Gastrocnemius medialis (tissue), 4 donors: Measurements from ENCODE around the gene NAA16. TPM values are rescaled to one million over a fixed set of nuclear protein-coding genes. Genes with fewer than 3 reads are reported as not detected.

Source experiments
- ATAC-seq, 2 donors: fragments of 150-250 bp; one replicate each; pipeline ENCODE4 v1.9.1; 2016
- DNase-seq, 2 donors: peaks; one replicate each; pipeline ENCODE4 v3.0.0-alpha.2; 2019
- H3K27ac ChIP-seq, 4 donors: fragments of 200-600 bp; sonication (generic); 1 replicate in 1 of 4; 2 replicates in 3 of 4; pipeline ENCODE4 v1.5.1; 2016 to 2018; ENCODE audit warnings: mild to moderate bottlenecking in 2 of 4, moderate library complexity in 1 of 4
- H3K27me3 ChIP-seq, 3 donors: fragments of 200-600 bp; sonication (generic) in 2 of 3; 1 replicate in 1 of 3; 2 replicates in 2 of 3; pipeline versions ENCODE4 v1.5.1 to v1.6.0; 2016 to 2019; ENCODE audit warnings: mild to moderate bottlenecking in 1 of 3, moderate library complexity in 1 of 3
- H3K36me3 ChIP-seq, 2 donors: fragments of 200-600 bp; sonication (generic) in 1 of 2; one replicate each; pipeline ENCODE4 v1.5.1; 2017 to 2018
- H3K4me1 ChIP-seq, 2 donors: fragments of 200-600 bp; sonication (generic) in 1 of 2; one replicate each; pipeline ENCODE4 v1.5.1; 2016 to 2017; ENCODE audit warnings: mild to moderate bottlenecking in 2 of 2
- H3K4me3 ChIP-seq, 4 donors: fragments of 200-600 bp; sonication (generic) in 3 of 4; 1 replicate in 1 of 4; 2 replicates in 3 of 4; pipeline ENCODE4 v1.5.1; 2016 to 2019; ENCODE audit warnings: mild to moderate bottlenecking in 2 of 4
- H3K9me3 ChIP-seq, 3 donors: fragments of 200-600 bp; sonication (generic) in 2 of 3; 1 replicate in 1 of 3; 2 replicates in 2 of 3; pipeline ENCODE4 v1.5.1; 2016 to 2019
- POLR2A ChIP-seq, 2 donors: fragments of 450-650 bp; IDR thresholded peaks; one replicate each; pipeline ENCODE4 v1.6.1; 2017; ENCODE audit warnings: antibody characterized with exemption in 2 of 2, mild to moderate bottlenecking in 2 of 2, moderate library complexity in 2 of 2
- in situ Hi-C, 4 donors: fragments of 200-750 bp; cut with MboI; loops; one replicate each; pipeline versions ENCODE4 v1.15.0 to v1.8.0; 2017; ENCODE audit warnings: low sequenced_read_pairs in 4 of 4
- intact Hi-C: fragments of 100-400 bp; cut with DNase I; formaldehyde crosslinking; loops from one replicate; pipeline ENCODE4 v1.15.1; 2023; ENCODE audit warnings: low total_unique reads
- total RNA-seq, 4 donors: library from RNA; depleted of rRNA; stranded (reverse); fragments of >200 nt; gene quantifications; one replicate each; pipeline versions ENCODE4 v1.1.0 to v1.2.3, GENCODE V29; 2016
- TF ChIP-seq, protein P1 (sequence below), 5 experiments: fragments of 450-650 bp in 3 of 5; fragments of 200-600 bp in 2 of 5; sonication (generic) in 2 of 5; IDR thresholded peaks in 4 of 5; conservative IDR thresholded peaks in 1 of 5; 1 replicate in 4 of 5; 2 replicates in 1 of 5; pipeline ENCODE4 v1.5.1; 2016 to 2019; ENCODE audit warnings: antibody characterized with exemption in 5 of 5, mild to moderate bottlenecking in 3 of 5, moderate library complexity in 3 of 5

NAA16 gene
- total RNA-seq, 4 donors from 2014 or later, result 8.2 to 30.5 (median 11.6) TPM

DNA sequence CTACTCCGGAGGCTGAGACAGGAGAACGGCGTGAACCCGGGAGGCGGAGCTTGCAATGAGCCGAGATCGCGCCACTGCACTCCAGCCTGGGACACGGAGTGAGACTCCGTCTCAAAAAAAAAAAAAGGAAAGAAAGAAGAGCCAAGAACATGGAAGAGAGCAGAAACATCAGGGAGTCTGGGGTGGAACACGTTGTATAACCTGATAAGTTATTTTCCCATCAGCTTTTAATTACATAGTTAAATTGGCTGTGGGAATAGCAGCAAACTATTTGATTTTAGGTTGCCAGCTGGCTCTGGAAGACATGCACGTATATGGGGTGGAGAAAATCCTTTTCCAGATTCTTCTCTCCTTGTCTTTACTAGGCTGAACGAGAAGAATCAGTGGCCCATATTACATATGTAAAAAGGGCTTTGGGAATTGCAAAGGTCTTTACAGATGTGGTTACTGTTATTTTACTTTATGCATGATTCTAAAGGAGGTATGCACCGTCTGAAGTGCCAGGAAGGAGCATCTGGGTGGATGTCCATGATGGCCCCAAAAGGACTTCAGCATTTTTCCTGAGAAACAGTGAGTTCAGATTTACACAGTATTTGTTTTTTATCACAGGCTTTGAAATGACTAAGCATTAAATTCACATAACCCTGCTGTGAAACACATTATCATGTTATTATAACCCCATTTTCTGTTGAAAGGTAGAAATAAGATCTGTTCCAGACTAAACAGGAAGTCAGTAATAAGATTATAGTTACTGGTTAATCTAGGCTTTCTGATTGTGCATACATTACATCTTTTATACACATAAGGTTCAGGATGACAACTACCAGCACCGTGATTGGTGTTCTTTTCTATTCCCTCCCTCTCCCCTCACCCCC, 4.6 kb upstream of the NAA16 start:
- H3K36me3 ChIP-seq, result no peaks in the 10 kb centered on the region
- H3K4me1 ChIP-seq, result no peaks in the 10 kb centered on the region
- DNase-seq (no peak), ATAC-seq (no peak)
- no peaks in the 10 kb centered on the region for H3K9me3 ChIP-seq
- TF ChIP-seq POLR2A (IDR thresholded peaks at IDR 0.05), result no peak
- TF ChIP-seq, protein P1, sequence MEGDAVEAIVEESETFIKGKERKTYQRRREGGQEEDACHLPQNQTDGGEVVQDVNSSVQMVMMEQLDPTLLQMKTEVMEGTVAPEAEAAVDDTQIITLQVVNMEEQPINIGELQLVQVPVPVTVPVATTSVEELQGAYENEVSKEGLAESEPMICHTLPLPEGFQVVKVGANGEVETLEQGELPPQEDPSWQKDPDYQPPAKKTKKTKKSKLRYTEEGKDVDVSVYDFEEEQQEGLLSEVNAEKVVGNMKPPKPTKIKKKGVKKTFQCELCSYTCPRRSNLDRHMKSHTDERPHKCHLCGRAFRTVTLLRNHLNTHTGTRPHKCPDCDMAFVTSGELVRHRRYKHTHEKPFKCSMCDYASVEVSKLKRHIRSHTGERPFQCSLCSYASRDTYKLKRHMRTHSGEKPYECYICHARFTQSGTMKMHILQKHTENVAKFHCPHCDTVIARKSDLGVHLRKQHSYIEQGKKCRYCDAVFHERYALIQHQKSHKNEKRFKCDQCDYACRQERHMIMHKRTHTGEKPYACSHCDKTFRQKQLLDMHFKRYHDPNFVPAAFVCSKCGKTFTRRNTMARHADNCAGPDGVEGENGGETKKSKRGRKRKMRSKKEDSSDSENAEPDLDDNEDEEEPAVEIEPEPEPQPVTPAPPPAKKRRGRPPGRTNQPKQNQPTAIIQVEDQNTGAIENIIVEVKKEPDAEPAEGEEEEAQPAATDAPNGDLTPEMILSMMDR (IDR thresholded peaks at IDR 0.05 in 4 of 5, conservative IDR thresholded peaks at IDR 0.05 in 1 of 5), result no peak
- in situ Hi-C loops, result no loop called here
- intact Hi-C loops, result no loop called here
- H3K27me3 ChIP-seq, result no peaks in the 10 kb centered on the region
- H3K4me3 ChIP-seq, result no peak overlapping the region
- H3K27ac ChIP-seq, result no peak overlapping the region

DNA sequence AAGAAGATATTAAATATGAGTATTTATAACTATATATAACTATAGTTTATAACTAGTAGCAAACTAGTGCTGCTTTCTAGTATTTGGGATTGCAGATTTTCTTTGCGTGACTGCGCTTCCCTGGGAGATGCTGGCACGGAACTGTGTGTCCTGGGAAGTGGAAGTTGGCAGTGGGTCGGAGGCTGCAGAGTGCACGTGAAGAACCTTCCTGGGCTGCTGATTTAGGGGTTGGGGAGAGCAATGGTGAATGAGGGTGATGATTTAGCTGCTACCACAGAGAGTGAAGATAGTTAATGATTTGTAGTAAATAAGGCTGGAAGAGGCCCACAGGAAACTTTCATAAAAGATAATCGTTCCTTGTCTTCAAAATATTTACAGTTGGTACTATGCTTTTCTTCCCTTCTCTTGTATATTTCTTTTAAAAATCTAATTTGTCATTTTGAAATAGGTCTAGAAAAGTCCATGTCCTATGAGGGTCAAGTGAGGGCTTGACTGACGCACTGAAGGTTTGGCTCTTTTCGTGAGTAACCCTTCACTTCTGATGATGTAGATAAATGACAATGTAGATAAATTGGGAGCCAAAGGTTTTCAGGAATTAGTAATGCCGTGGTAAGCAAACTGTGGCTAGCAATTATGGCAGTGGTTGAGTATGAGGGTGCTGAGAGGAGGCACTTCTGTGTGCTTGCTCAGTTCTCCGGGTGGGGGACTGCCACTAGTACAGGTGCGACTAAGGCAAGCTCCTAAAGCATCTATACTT, 3.0 kb upstream of the NAA16 start:
- intact Hi-C loops (no loop called here), in situ Hi-C loops (no loop called here)

DNA sequence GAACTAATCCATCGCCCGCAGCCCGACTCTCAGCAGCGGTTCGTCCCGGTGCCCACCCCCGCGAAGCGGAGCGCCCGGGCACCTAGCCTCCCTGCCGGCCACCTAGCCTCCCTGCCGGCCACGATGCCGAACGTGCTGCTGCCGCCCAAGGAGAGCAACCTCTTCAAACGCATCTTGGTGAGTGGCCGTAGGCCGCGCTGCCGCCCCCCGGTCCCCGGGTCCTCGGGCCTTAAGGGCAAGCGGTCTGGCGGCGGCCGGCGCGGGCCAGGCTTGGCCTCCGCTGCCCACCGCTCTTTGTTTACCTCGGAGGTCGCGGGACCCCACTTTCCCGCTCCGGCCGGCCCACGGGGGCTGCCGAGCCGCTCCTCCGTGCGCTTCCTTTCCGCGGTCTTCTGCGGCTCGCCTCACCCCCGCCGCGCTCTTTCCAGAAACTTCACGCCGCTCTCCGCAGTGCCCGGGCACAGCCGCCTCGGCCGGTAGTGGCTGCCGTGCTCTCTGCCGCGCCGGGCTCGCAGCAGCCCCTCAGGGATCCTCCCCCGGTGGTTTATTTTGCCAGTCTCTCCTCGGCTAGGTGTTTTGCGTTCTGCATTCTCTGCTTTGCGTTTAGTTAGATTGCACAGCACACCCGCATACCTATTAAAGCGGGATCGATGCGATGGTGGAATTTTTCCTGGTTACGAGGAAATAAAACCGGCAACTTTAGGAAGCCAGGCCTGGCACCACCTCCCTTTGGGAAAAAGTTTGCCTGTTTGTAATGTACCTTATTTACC, 524 bp downstream of the NAA16 start:
- H3K27ac ChIP-seq, result peak overlapping the region; percentile 93 to 96 (median 95)
- H3K27me3 ChIP-seq, result no peaks in the 10 kb centered on the region
- in situ Hi-C loops, result no loop called here
- ATAC-seq (peak; percentile 67 to 68), DNase-seq (peak in 1 of 2 donors; percentile 7)
- TF ChIP-seq, protein P1 (IDR thresholded peaks at IDR 0.05 in 4 of 5, conservative IDR thresholded peaks at IDR 0.05 in 1 of 5), result peak in 2 of 5 experiments; percentile 23 to 40
- peak; percentile 4 to 13 for TF ChIP-seq POLR2A (IDR thresholded peaks at IDR 0.05)
- H3K4me3 ChIP-seq, result peak overlapping the region; percentile 85 to 94 (median 90)
- H3K36me3 ChIP-seq, result no peaks in the 10 kb centered on the region
- H3K9me3 ChIP-seq, result no peaks in the 10 kb centered on the region
- peaks cover 26 to 34% of the 10 kb centered on the region in 2 donors for H3K4me1 ChIP-seq
- intact Hi-C loops, result loop anchor here (1.0 to 10.0 kb wide), 6 partner anchors 48 to 733 kb away; partner anchors contain the start of genes DGKH, KBTBD6, KBTBD7 and MTRF1

More for the DNA sequence above, 3.0 kb upstream of the NAA16 start:
- Histone ChIP-seq H3K4me1 (peaks cover 5 to 6% of the 10 kb centered on the region in 2 donors), H3K27me3 (no peaks in the 10 kb centered on the region), H3K9me3 (no peaks in the 10 kb centered on the region), H3K36me3 (no peaks in the 10 kb centered on the region), H3K27ac (no peak overlapping the region), H3K4me3 (no peak overlapping the region)
- no peak for ATAC-seq
- DNase-seq, result no peak
- TF ChIP-seq POLR2A (IDR thresholded peaks at IDR 0.05), result no peak
- TF ChIP-seq, protein P1 (IDR thresholded peaks at IDR 0.05 in 4 of 5, conservative IDR thresholded peaks at IDR 0.05 in 1 of 5), result no peak

DNA sequence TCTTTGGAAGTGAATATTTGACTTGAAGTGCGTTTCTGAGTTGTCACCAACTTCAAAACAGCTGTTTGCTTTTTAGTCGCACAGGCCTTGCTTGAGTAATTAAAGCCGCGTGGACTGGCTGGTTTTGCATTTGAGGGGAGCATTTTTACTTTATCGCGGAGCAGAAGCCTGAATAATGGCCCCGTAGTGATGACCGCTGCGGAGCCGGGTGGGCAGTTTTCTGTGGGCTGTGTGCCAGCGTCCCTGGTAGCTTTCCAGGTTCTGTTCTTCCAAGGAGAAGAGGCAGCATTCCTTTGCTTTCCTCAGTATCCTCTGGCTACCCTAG, 1.1 kb downstream of the NAA16 start:
- intact Hi-C loops (loop anchor here (5.0 to 10.0 kb wide), 3 partner anchors 120 to 733 kb away; partner anchors contain the start of genes DGKH, KBTBD6 and KBTBD7), in situ Hi-C loops (no loop called here)
- TF ChIP-seq, protein P1 (IDR thresholded peaks at IDR 0.05 in 4 of 5, conservative IDR thresholded peaks at IDR 0.05 in 1 of 5), result no peak
- no peak for TF ChIP-seq POLR2A (IDR thresholded peaks at IDR 0.05)
- DNase-seq (peak in 1 of 2 donors; percentile 49), ATAC-seq (peak; percentile 12 to 17)
- peaks cover 26 to 34% of the 10 kb centered on the region in 2 donors for H3K4me1 ChIP-seq
- no peaks in the 10 kb centered on the region for H3K9me3 ChIP-seq
- H3K36me3 ChIP-seq, result no peaks in the 10 kb centered on the region
- H3K27ac ChIP-seq, result peak overlapping the region; percentile 93 to 96 (median 95)
- H3K27me3 ChIP-seq, result no peaks in the 10 kb centered on the region
- H3K4me3 ChIP-seq, result peak overlapping the region; percentile 85 to 94 (median 90)
